Measurements from ENCODE around the gene EFL1.
A peak's percentile ranks its signal among the peaks of the same experiment; 100 is the strongest.
"Not testable (repeated sequence)": the region's sequence is repeated elsewhere in the genome, so short reads cannot be mapped to it uniquely, and the experiment has no call there.

Gene EFL1

DNA sequence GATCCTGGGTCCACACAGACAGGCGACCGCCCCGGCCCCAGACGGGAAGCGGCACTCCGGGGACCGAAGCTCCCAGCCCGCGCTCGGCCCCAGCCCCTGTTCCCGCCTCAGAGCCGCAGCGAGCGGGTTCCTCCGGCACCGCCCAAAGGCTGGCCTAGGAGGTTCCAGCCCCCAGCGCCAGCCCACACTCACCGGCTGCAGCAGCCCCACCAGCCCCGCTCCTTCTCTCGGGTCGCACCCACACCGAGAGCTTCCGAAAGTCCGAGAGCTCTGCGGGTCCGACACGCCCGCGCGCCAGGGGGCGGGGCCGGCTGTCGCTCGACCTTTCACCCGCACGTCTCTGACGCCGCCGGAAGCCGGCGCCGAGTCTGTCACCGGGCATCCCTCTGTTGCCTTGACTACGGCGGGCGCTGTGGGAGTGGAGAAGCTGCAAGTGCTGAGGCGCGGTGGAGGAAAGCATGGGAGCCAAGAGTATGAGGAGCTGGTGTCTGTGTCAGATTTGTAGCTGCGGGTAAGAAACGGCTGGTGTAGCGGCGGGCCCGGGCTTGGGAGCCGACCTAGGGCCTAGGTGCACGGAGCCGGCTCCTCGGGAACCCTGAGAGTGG is at the start of gene EFL1, which contains the start of gene SAXO2:
Gene EFL1 (minus strand): TSS at position 313 of the 605 bp plus-strand sequence. CDS start 956 bp downstream, outside the sequence.
Gene SAXO2 (plus strand): TSS at position 397 of the 605 bp plus-strand sequence. CDS start 62 bp downstream, at position 459.
- DNase-seq (ENCODE audit: low read depth), result peak; percentile 85

DNA sequence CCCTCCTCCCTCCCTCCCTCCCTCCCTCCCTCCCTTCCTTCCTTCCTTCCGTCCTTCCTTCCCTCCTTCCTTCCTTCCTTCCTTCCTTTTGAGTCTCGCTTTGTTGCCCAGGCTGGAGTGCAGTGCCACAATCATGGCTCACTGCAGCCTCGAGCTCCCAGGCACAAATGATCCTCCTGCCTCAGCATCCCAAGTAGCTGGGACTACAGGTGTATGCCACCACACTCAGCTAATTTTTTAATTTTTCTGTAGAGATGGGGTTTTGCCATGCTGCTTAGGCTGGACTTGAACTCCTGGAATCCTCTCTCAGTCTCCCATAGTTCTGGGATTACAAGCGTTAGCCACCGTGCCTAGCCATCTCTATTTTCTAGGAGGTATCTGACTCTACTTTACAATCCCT is 48.8 kb upstream of the EFL1 start:
- not testable (repeated sequence) for DNase-seq (ENCODE audit: low read depth)

DNA sequence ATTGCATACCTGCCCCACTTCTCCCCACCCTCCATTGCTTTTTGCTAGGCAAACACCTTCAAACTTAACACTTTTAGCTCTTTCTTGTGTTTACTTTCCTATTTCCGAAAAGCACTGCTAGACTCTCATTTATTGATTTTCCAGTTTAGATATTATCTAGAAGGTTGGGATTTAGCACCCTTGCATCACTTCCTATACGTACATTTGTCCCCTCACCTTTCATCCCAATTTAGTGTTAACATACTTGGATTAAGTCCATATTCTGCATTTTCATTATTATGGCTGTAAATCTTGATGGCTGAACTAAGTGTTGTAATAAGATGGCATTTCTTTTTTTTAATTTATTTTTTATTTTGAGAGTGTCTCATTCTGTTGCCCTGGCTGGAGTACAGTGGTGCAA is 47.3 kb upstream of the EFL1 start:
- no peak for DNase-seq (ENCODE audit: low read depth)

DNA sequence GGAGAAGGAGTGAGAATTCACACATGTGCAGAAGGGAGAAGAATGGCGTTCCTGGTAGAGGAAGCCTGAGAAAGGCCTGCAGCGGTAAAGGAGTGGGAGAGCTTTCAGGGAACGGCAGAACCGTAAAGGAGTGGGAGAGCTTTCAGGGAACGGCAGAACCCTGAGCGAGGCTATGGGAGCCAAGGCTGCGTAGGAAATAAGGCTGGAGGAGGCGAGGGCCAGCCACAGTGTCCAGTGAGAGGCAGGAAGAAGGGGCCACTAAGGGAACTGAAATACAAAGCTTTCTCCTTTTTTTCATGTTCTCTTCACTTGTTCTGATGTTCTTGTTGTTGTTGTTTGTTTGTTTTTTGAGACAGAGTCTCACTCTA is 45.2 kb upstream of the EFL1 start:
- no peak for DNase-seq (ENCODE audit: low read depth)

DNA sequence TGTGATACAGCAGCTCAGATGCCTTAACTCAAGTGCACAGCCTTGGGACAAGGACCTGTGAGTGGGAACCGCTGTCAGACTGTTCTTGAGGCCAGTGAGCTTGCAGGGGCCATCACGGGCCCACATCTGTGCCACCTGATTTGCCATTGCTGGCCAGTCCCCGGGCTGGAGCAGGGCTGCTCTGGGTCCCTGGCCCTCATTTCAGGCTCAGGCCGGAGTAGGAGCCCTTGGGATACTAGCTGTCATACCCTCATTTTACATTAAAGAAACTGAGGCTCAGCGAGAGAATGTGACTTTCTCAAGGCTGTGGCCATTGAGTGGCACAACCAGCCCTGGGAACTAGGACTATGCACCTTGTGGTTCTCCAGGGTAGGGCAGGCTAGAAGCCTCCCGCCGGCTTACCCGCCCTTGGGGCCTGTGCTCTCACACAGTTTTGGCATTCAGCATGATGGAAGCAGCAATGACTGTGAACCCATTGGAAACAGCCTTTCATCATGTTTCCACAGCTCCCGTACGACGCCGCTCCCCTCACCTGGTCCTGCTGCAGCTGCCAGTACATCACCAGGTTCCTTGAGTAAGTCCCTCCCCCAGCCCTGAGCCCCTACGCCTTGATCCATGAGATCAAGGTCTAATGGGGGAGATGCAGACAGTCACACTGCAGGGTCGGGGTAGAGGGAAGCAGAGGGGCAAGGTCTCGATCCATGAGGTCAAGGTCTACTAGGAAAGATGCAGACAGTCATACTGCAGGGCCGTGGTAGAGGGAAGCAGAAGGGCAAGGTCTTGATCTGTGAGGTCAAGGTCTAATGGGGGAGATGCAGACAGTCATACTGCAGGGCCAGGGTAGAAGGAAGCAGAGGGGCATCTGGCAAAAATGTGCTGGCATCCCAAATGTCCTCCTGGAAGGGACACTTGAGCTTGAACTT is 44.5 kb upstream of the EFL1 start:
- no peak for DNase-seq (ENCODE audit: low read depth)

DNA sequence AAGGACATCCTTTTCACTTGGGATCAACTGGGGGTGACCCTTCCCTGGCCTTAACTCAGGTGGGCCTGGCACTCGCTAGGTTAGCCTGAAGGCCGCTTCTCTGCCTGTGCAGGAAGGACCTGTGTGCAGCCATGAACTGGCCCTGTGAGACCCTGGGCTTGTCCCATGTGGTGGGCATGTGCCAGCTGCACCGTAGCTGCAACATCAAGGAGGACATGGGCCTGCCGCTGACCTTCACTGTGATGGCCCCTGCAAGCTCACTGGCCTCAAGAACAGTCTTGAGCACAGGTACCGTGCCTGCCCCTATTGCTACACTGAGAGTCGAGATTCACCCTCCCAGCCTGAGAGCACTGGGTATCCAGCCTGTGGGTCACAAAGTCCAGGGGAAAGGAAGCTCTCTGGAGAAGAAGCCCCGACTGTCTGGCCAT is 43.1 kb upstream of the EFL1 start:
- DNase-seq (ENCODE audit: low read depth), result no peak

DNA sequence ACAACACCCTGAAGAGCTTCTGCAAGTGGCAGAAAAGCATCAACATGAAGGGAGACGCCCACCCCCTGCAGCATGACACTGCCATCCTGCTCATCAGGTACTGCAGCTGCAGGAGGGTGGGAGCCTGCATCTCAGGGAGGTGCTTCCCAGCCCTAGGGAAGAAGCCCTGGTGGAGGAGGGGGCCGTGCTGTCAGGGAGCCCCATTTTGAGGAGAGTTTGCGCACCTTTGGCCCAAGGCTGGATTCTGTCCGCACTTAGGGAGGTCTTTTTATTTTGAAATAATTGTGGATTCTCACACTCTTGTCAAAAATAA is 42.2 kb upstream of the EFL1 start:
- no peak for DNase-seq (ENCODE audit: low read depth)

DNA sequence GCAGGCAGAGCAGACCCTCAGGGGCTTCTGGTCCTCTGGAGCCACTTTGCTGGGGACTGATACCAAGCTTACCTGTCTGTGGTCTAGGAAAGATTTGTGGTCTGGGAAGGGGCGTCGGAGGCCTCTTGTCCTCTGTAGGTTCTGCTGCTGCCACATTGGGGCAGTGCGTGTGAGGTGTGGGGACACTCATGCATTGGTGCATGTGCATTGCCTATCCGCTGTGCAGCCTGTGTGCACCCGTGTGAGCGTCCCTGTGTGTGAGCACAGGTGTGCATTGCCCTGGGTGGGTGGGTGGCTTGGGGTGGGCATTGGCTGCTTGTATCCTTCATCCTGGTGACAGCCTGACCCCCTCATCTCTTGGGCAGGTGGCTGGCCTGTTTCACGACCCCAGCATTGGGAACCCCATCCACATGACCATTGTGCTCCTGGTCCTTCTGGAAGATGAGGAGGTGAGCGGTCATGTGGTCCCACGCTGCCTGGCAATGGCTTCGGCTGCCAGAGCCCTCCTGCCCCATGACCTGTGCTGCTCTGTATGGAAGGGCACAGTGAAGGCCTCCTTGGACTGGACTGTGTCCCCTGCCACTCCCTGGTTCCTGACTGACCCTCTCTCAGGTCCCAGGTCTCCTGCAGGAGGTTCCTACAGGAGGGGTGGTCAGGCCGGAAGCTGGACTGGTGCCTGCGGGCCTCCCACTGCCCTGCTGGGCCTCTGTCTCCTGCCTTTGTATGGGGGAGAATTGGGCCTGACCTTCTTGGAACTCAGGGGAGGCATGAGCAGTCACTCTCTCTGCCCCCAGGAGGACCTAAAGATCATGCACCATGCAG is 41.6 kb upstream of the EFL1 start:
- no peak for DNase-seq (ENCODE audit: low read depth)

DNA sequence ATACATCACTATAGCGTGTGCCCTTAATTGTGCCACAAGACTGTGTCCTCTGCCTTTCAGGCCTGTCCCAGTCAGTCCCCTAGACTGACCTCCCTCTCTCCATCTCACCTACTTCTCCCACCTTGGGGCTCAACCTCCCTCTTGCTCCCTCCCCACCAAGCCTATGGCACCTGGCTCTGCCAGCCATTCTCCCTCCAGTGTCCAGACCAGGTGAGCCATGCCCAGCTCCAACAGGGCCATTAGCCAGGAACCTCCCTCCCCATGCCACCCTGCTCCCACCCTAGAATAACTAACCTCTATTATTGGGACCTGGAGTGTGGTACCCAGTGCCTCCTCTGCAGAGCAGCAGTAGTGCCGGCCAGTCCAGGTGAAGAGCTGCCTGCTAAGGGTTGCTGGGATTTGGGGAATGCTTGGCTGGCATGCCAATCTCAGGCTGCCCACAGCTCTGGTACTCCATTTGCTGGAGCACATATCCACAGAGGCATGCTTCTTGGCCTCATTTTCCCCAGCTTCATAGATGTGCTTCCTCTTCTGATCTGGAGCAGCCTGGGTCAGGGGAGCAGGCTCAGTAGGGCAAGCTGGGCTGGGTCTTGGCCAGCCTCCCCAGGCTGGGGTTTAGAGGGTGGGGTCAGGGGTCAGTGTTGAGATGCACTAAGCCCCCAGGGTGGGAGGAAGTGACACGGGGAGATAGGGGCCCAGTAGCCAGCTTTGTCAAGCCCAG is 38.9 kb upstream of the EFL1 start:
- DNase-seq (ENCODE audit: low read depth), result no peak

DNA sequence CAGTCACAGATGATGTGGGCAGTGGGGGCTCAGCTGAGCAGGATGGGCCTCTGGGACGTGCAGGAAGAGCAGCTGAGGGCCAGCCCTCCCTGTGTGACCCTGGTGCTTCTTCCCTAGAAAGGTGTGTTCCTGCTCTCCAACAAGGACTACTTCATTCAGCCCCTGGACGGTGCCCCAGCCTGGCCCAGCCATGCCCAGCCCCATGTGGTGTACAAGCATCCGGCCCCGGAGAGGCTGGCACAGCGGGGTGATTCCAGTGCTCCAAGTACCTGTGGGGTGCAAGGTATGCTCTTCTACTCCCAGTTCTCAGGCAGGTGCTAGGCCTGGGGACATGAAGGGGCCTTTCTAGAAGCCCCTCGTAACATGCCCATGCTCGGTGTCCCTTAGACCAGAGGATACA is 38.3 kb upstream of the EFL1 start:
- no peak for DNase-seq (ENCODE audit: low read depth)

DNA sequence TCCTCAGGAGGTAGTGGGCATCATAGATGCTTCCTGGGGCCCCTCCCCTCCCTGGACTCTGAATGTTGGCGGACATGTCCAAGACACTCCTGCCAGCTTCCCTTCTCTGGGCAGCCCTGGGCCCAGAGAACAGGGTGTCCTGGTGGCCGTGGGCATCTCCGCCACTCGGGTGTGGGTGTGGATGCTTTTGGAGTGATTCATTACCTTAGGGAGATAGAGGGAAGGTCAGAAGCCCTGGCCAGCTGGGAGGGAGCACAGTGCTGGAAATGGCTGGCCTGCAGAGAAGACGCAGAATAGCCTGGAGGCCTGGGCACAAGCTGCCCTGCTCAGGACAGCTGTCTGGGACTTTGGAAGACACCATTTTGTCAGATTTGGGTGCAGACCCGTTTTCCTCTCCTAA is 37.8 kb upstream of the EFL1 start:
- DNase-seq (ENCODE audit: low read depth), result not testable (repeated sequence)

DNA sequence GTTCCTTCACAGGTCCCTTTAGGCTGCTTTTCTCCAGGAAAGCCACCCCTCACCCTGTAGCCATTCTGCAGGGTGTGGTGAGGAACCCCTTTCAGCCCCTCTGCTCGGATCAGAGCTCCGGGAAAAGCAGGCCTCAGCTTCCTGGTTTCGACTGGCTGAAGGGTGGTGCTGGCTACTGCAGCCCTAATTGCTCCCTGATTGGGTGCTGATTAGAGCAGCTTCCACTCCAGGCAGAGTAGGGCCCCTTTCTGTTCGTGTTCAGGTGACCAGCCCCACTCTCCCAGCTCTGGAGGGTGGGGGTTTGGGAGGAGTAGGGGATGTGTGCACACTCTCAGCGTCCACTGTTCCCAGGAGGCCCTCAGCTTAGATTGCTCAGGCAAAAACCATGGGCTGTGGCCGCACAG is 37.0 kb upstream of the EFL1 start:
- not testable (repeated sequence) for DNase-seq (ENCODE audit: low read depth)

DNA sequence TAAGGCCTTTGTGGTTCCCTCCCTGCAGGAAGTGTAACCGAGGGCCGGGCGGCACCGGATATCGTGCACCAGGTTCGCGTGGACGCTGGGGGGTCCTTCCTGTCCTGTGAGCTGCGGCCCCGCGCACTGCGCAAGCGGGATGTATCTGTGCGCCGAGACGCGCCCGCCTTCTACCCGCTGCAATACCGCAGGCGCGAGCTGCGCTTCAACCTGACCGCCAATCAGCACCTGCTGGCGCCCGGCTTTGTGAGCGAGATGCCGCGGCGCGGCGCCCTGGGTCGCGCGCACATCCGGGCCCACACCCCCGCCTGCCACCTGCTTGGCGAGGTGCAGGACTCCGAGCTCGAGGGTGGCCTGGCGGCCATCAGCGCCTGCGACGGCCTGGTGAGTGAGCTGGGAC is 36.0 kb upstream of the EFL1 start:
- DNase-seq (ENCODE audit: low read depth), result peak; percentile 23

DNA sequence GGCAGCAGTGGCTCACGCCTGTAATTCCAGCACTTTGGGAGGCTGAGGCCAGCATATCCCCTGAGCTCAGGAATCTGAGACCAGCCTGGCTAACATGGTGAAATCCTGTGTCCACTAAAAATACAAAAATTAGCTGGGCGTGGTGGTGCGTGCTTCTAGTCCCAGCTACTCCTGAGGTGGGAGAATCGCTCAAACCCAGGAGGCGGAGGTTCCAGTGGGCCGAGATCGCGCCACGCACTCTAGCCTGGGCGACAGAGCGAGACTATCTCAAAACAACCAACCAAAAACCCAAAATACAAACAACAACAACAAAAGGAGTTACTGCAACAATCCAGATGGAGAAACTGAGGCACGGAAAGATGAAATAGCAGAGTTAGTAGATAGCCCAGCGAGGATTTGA is 35.5 kb upstream of the EFL1 start:
- no peak for DNase-seq (ENCODE audit: low read depth)

DNA sequence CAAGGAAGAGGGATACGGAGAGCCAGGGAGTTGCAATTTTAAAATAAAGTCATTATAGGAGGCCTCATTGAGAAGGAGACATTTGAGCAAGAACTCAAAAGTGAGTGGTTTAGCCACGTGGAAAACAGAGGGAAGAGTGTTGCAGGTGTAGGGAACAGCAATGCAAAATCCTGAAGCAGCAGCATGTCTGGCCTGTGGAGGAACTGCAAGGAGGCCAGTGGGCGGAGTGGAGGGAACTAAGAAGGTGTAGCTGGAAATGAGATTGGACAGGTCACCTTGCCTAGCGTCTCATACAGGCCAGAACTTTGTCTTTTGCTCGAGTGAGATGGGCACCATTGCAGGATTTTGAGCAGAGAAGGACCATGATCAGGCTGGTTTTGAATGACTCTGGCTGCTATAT is 35.0 kb upstream of the EFL1 start:
- DNase-seq (ENCODE audit: low read depth), result no peak

DNA sequence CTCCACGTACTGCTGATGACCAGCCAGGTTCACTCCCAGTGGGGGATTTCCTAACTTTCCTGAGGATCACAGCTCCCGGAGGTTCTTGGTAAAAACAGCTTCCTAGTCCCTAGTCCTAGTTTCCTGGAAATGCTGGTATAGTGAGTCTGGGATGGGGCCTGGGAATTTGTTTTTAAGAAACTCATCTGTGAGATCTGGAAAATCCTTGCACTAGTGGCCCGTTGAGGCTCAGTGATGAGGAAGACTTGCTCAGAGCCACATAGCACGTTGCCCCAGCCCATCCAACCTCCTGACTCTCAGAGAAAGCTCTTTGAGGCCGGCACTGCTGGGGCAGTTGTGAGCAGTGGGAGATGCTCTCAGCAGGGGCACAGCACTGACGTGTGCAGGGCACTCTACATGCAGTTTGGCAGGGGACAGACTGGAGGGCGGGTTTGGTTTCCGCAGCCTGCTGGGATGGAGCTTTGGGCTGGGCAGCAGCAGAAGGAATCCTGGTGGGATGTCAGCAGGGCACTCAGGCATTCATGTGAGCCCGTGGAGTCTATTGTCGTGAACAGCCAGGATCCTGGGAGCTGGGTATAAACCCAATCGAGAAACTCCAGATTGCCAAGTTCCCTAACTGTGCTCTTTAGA is 31.6 kb upstream of the EFL1 start:
- no peak for DNase-seq (ENCODE audit: low read depth)

DNA sequence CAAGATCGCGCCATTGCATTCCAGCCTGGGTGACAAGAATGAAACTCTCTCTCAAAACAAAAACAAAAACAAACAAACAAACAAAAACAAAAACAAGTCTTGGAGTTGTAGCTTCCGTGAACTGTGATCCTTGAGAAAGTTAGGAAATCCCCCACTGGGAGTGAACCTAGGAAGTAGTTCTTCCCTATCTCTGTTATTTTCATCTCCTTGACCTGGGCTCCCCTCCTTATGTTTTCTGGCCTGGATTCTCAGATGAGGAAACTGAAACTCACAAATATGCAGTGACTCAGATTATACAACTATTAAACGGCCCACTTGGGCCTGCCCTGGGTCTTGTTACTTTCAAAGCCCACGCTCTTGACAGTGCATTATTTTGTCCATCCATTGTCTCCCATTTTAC is 29.7 kb upstream of the EFL1 start:
- DNase-seq (ENCODE audit: low read depth), result no peak

DNA sequence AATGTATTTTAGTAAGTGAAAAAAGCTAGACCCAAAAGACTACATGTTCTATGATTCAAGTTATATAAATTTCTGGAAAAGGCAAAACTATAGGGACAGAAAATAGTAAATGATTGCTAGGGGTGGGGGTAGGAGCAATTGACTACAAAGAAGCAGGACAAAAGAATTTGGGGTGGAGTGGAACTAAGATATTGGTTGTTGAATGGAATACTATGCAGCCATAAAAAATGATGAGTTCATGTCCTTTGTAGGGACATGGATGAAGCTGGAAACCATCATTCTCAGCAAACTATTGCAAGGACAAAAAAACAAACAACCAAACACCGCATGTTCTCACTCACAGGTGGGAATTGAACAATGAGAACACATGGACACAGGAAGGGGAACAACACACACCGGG is 25.7 kb upstream of the EFL1 start:
- not testable (repeated sequence) for DNase-seq (ENCODE audit: low read depth)

DNA sequence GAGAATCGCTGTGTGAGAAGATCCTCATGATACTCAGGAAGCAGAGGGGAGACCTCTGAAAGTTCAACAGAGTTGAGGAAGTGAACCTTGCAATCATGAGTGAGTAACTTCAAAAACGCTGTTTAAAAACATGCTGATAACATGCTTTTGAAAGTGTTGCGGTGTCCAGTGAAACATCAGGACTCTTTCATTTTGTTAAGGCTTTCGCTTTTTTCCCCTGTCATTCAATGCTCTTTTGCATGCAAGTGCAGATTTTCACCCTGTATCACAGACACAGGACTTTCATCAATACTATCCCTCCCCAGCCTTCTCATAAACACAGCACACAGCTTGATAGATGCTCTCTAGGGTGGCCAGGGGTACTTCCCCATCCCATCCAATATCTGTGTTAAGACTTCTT is 23.9 kb upstream of the EFL1 start:
- not testable (repeated sequence) for DNase-seq (ENCODE audit: low read depth)

DNA sequence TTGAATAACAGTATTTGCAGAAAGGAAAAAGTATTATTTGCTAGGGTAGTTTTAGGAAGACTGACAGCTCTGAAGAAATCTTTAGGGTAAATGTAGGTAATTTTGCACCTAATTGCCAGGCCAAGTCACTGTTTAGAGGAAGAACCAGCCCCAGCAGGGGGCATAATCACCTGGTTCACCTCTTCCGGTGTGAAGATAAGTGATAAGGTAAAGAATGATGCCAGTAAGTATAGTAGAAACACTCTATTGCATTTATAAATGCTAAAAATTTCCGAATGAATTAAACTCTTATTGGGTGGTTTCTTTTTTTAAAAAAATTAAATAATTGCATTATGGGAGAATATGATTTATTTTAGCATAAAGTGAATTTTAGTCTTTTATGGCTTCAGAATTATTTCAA is 21.8 kb upstream of the EFL1 start:
- not testable (repeated sequence) for DNase-seq (ENCODE audit: low read depth)

DNA sequence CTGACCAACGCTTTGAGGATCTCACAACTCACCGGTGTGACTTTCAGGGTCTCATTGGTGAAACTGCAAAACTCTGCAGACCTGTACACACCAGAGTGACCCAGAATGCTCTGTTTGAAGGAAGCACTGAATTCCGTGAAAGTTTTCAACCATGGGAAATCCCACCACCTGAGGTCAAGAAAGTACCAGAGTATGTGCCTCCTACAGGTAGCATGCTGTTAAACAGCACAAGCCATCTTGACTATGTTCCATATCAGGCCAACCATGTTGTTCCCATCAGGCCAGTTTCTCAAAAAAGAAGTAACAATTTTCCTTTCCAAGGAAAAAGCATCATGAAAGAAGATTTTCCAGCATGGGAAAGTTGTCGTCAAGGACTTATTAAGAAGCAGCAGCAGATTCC is 19.9 kb upstream of the EFL1 start:
- not testable (repeated sequence) for DNase-seq (ENCODE audit: low read depth)

DNA sequence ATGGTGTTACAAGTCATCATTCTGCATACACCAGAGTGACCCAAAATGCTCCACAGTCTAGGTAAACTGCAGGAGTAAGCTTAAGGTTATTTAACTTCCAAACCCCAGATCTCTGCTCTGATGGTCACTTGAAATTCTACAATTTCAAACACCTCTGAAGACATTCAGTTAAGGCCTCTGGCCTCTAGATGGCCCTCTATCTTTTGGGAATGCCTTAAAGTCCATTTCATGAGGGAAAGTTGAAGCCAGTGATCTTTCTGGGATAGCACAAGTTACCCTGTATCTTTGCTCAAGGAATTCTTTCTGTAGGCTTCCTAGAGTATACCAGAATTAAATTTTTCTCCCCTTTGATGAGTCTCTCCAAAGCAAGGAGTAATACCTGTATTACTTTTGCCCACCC is 18.7 kb upstream of the EFL1 start:
- not testable (repeated sequence) for DNase-seq (ENCODE audit: low read depth)
